Activated CD8-positive, alpha-beta T cell treated with anti-CD3 and anti-CD28 coated beads, Interleukin-2, amount 10 ng/mL, durations not matched to agents 7 days and 5 days (primary cell): ENCODE results near the gene QRICH1. TPM values are rescaled to one million over a fixed set of nuclear protein-coding genes. Genes with fewer than 3 reads are reported as not detected.

Experiments
- ATAC-seq: fragments of 150-1000 bp; cut with Tn5 transposase; one replicate; pipeline ENCODE4 v1.10.0; 2021; ENCODE audit warnings: moderate library complexity
- CTCF ChIA-PET: fragments of 350-600 bp; sonication (Branson Sonifier 250); formaldehyde crosslinking; loops from one replicate; lab custom pipeline; 2021; ENCODE audit warnings: antibody characterized with exemption; lab: Charles Lee
- POLR2A ChIA-PET: fragments of 350-600 bp; sonication (Branson Sonifier 250); formaldehyde crosslinking; loops from one replicate; lab custom pipeline; 2021; ENCODE audit warnings: antibody characterized with exemption; lab: Charles Lee
- DNase-seq: peaks from one replicate; pipeline ENCODE4 v3.0.0-alpha.2; 2020
- H3K27ac Mint-ChIP-seq: one replicate; pipeline ENCODE4 v1.8.0; 2021; ENCODE audit warnings: mild to moderate bottlenecking, mixed read lengths
- H3K27me3 Mint-ChIP-seq: one replicate; pipeline ENCODE4 v1.8.0; 2021; ENCODE audit warnings: low read depth, mixed read lengths
- H3K36me3 Mint-ChIP-seq: one replicate; pipeline ENCODE4 v1.8.0; 2021; ENCODE audit warnings: low read depth, mixed read lengths
- H3K4me1 Mint-ChIP-seq: one replicate; pipeline ENCODE4 v1.8.0; 2021; ENCODE audit warnings: low read depth, mixed read lengths
- H3K4me3 Mint-ChIP-seq: one replicate; pipeline ENCODE4 v1.8.0; 2021; ENCODE audit warnings: mild to moderate bottlenecking, mixed read lengths
- H3K9me3 Mint-ChIP-seq: one replicate; pipeline ENCODE4 v1.8.0; 2022; ENCODE audit warnings: mixed read lengths; ENCODE audit not compliant: insufficient read depth
- total RNA-seq, 2 experiments: library from RNA; stranded (reverse); gene quantifications; one replicate each; pipeline ENCODE4 v1.2.3, GENCODE V29; 2021

The QRICH1 gene
- total RNA-seq, 2 experiments from 2014 or later: 130 to 131 TPM

GRCh38 chr3:49029563-49029884, 64.3 kb downstream of the QRICH1 start:
- Mint-ChIP-seq H3K4me3 (peak overlapping the region; percentile 92), H3K4me1 (peaks cover 47% of the 10 kb centered on the region), H3K27me3 (no peaks in the 10 kb centered on the region), H3K9me3 (no peaks in the 10 kb centered on the region), H3K27ac (peak overlapping the region; percentile 96), H3K36me3 (peaks cover 76% of the 10 kb centered on the region)
- DNase-seq (no peak), ATAC-seq (no peak)
- ChIA-PET CTCF (interaction anchor here (1.0 to 2.2 kb wide), 5 partner anchors 12 to 64 kb away, joined by 3 to 23 read pairs (median 8); partner anchors contain the start of genes DALRD3, P4HTM and QRICH1), POLR2A (interaction anchor here (0.7 to 2.2 kb wide), 11 partner anchors 10 to 310 kb away, joined by 3 to 22 read pairs (median 4); partner anchors contain the start of genes DALRD3, P4HTM, QRICH1 and USP4)

- Mint-ChIP-seq H3K27ac (peak within 1 kb of the TSS; percentile 96), H3K27me3 (no peaks in the 10 kb centered on the region), H3K4me3 (peak within 1 kb of the TSS; percentile 92), H3K4me1 (peaks cover 53% of the 10 kb centered on the region), H3K36me3 (peaks cover 80% of the 10 kb centered on the region), H3K9me3 (no peaks in the 10 kb centered on the region)
- ChIA-PET POLR2A (interaction anchor here (0.7 to 2.2 kb wide), 13 partner anchors 10 to 312 kb away, joined by 3 to 22 read pairs (median 3); partner anchors contain the start of genes DALRD3, IP6K2, P4HTM and QRICH1), CTCF (interaction anchor here (0.8 to 2.2 kb wide), 7 partner anchors 9 to 65 kb away, joined by 3 to 23 read pairs (median 6); partner anchors contain the start of genes DALRD3, P4HTM and QRICH1)
- DNase-seq: peak; percentile 94
- peak; percentile 95 for ATAC-seq
Observed at GRCh38 chr3:49028673-49029562, 65.0 kb downstream of the QRICH1 start, which contains the start of gene IMPDH2. Gene IMPDH2 (minus strand): TSS chr3:49029398. CDS start chr3:49029350, 48 bp downstream.

GRCh38 chr3:49028298-49028672, 65.6 kb downstream of the QRICH1 start:
- peaks cover 84% of the 10 kb centered on the region for H3K36me3 Mint-ChIP-seq
- ChIA-PET POLR2A (interaction anchor here (0.7 to 2.2 kb wide), 6 partner anchors 9 to 311 kb away, joined by 3 to 22 read pairs (median 8); partner anchors contain the start of genes DALRD3, IP6K2, P4HTM and WDR6), CTCF (interaction anchor here (0.8 to 2.2 kb wide), 5 partner anchors 8 to 65 kb away, joined by 3 to 23 read pairs (median 8); partner anchors contain the start of genes P4HTM and QRICH1)
- H3K27me3 Mint-ChIP-seq: no peaks in the 10 kb centered on the region
- peak overlapping the region; percentile 96 for H3K27ac Mint-ChIP-seq
- no peak for DNase-seq
- ATAC-seq: no peak
- peak overlapping the region; percentile 92 for H3K4me3 Mint-ChIP-seq
- H3K9me3 Mint-ChIP-seq: no peaks in the 10 kb centered on the region
- peaks cover 58% of the 10 kb centered on the region for H3K4me1 Mint-ChIP-seq

GRCh38 chr3:49027634-49028033, 66.2 kb downstream of the QRICH1 start:
- ATAC-seq (no peak), DNase-seq (no peak)
- H3K9me3 Mint-ChIP-seq: no peaks in the 10 kb centered on the region
- peaks cover 65% of the 10 kb centered on the region for H3K4me1 Mint-ChIP-seq
- CTCF ChIA-PET: interaction anchor here (1.1 to 2.2 kb wide), 2 partner anchors 8 to 40 kb away, joined by 5 to 23 read pairs; no protein-coding TSS in a partner anchor
- peak overlapping the region; percentile 96 for H3K27ac Mint-ChIP-seq
- no peaks in the 10 kb centered on the region for H3K27me3 Mint-ChIP-seq
- POLR2A ChIA-PET: interaction anchor here (2.2 kb wide), 1 partner anchor 38 kb away, joined by 8 read pairs; the partner anchor contains the start of gene P4HTM
- peak overlapping the region; percentile 92 for H3K4me3 Mint-ChIP-seq
- H3K36me3 Mint-ChIP-seq: peaks cover 86% of the 10 kb centered on the region

- no peak for ATAC-seq
- Mint-ChIP-seq H3K4me3 (no peak overlapping the region), H3K4me1 (peaks cover 67% of the 10 kb centered on the region), H3K27me3 (no peaks in the 10 kb centered on the region), H3K9me3 (no peaks in the 10 kb centered on the region), H3K27ac (no peak overlapping the region), H3K36me3 (peaks cover 81% of the 10 kb centered on the region)
- no peak for DNase-seq
- POLR2A ChIA-PET: interaction anchor here (0.7 to 1.4 kb wide), 3 partner anchors 9 to 139 kb away, joined by 3 to 5 read pairs (median 3); partner anchors contain the start of gene QRICH1
- CTCF ChIA-PET: interaction anchor here (1.0 kb wide), 1 partner anchor 39 kb away, joined by 3 read pairs; no protein-coding TSS in a partner anchor
Observed at GRCh38 chr3:49026536-49026935, 67.3 kb downstream of the QRICH1 start.

- ATAC-seq: no peak
- H3K36me3 Mint-ChIP-seq: peaks cover 78% of the 10 kb centered on the region
- peak overlapping the region; percentile 50 for H3K27ac Mint-ChIP-seq
- no peaks in the 10 kb centered on the region for H3K9me3 Mint-ChIP-seq
- H3K4me1 Mint-ChIP-seq: peaks cover 67% of the 10 kb centered on the region
- no peak overlapping the region for H3K4me3 Mint-ChIP-seq
- POLR2A ChIA-PET: interaction anchor here (0.7 to 1.5 kb wide), 4 partner anchors 8 to 139 kb away, joined by 3 to 5 read pairs (median 4); partner anchors contain the start of genes QRICH1 and WDR6
- DNase-seq: no peak
- no peaks in the 10 kb centered on the region for H3K27me3 Mint-ChIP-seq
- CTCF ChIA-PET: interaction anchor here (1.0 kb wide), 1 partner anchor 39 kb away, joined by 3 read pairs; no protein-coding TSS in a partner anchor
Observed at GRCh38 chr3:49025793-49026520, 67.9 kb downstream of the QRICH1 start.

GRCh38 chr3:49025005-49025792, 68.7 kb downstream of the QRICH1 start:
- H3K4me3 Mint-ChIP-seq: no peak overlapping the region
- DNase-seq: no peak
- POLR2A ChIA-PET: interaction anchor here (1.4 to 1.5 kb wide), 2 partner anchors 8 to 18 kb away, joined by 3 to 4 read pairs; partner anchors contain the start of gene WDR6
- H3K9me3 Mint-ChIP-seq: no peaks in the 10 kb centered on the region
- no peak overlapping the region for H3K27ac Mint-ChIP-seq
- peaks cover 68% of the 10 kb centered on the region for H3K4me1 Mint-ChIP-seq
- ATAC-seq: no peak
- CTCF ChIA-PET: interaction anchor here (1.2 kb wide), 1 partner anchor 69 kb away, joined by 5 read pairs; the partner anchor contains the start of gene QRICH1
- peaks cover 76% of the 10 kb centered on the region for H3K36me3 Mint-ChIP-seq
- H3K27me3 Mint-ChIP-seq: no peaks in the 10 kb centered on the region

- ATAC-seq (no peak), DNase-seq (no peak)
- Mint-ChIP-seq H3K4me3 (no peak overlapping the region), H3K9me3 (no peaks in the 10 kb centered on the region), H3K36me3 (peaks cover 71% of the 10 kb centered on the region), H3K27me3 (no peaks in the 10 kb centered on the region), H3K4me1 (peaks cover 70% of the 10 kb centered on the region), H3K27ac (peak overlapping the region; percentile 43)
- CTCF ChIA-PET: interaction anchor here (1.2 to 19.2 kb wide), 2 partner anchors 34 to 69 kb away, joined by 5 to 319 read pairs; partner anchors contain the start of genes P4HTM and QRICH1
- POLR2A ChIA-PET: interaction anchor here (0.7 to 7.8 kb wide), 3 partner anchors 9 to 69 kb away, joined by 3 to 62 read pairs (median 4); partner anchors contain the start of genes QRICH1 and WDR6
Observed at GRCh38 chr3:49024449-49024848, 69.4 kb downstream of the QRICH1 start.

GRCh38 chr3:49023775-49024174, 70.1 kb downstream of the QRICH1 start:
- H3K27me3 Mint-ChIP-seq: no peaks in the 10 kb centered on the region
- ATAC-seq: no peak
- DNase-seq: no peak
- H3K27ac Mint-ChIP-seq: peak overlapping the region; percentile 72
- CTCF ChIA-PET: interaction anchor here (1.2 to 19.2 kb wide), 2 partner anchors 33 to 70 kb away, joined by 5 to 319 read pairs; partner anchors contain the start of genes P4HTM and QRICH1
- POLR2A ChIA-PET: interaction anchor here (0.7 to 8.2 kb wide), 5 partner anchors 8 to 69 kb away, joined by 3 to 160 read pairs (median 4); partner anchors contain the start of genes QRICH1 and WDR6
- no peaks in the 10 kb centered on the region for H3K9me3 Mint-ChIP-seq
- peak overlapping the region; percentile 49 for H3K4me3 Mint-ChIP-seq
- peaks cover 67% of the 10 kb centered on the region for H3K4me1 Mint-ChIP-seq
- H3K36me3 Mint-ChIP-seq: peaks cover 68% of the 10 kb centered on the region
